Esophagus squamous epithelium (tissue), 4 donors: Measurements from ENCODE around the gene ATAD1.

Experiments
- CTCF ChIP-seq, 6 experiments: fragments of 450-650 bp in 4 of 6; fragments of 200-600 bp in 2 of 6; sonication (generic) in 2 of 6; IDR thresholded peaks; one replicate each; pipeline ENCODE4 v1.5.1; 2016 to 2019; ENCODE audit warnings: antibody characterized with exemption in 6 of 6, mild to moderate bottlenecking in 4 of 6, moderate library complexity in 4 of 6
- POLR2A ChIP-seq, 4 donors: fragments of 450-650 bp; IDR thresholded peaks; one replicate each; pipeline ENCODE4 v1.6.1; 2017; ENCODE audit warnings: antibody characterized with exemption in 4 of 4, mild to moderate bottlenecking in 4 of 4, moderate library complexity in 3 of 4

DNA sequence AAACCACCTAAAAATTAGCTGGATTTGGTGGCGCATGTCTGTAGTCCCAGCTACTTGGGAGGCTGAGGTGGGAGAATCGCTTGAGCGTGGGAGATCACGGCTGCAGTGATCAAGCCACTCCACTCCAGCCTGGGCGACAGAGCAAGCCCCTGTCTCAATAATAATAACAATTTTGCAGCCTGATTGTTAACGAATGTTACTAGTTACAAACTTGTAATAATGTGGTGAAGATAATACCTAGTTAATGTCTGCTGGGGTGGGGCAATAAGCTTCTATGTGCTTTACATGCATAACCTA is 1.2 kb upstream of the ATAD1 start:
- TF ChIP-seq CTCF (IDR thresholded peaks at IDR 0.05) (no peak), POLR2A (IDR thresholded peaks at IDR 0.05) (no peak)
